ENCODE results near the gene ACSF3. TPM values are rescaled to one million over a fixed set of nuclear protein-coding genes. Genes with fewer than 3 reads are reported as not detected.

Gene ACSF3
- total RNA-seq, 1 experiment from 2014 or later = 74.5 TPM

DNA sequence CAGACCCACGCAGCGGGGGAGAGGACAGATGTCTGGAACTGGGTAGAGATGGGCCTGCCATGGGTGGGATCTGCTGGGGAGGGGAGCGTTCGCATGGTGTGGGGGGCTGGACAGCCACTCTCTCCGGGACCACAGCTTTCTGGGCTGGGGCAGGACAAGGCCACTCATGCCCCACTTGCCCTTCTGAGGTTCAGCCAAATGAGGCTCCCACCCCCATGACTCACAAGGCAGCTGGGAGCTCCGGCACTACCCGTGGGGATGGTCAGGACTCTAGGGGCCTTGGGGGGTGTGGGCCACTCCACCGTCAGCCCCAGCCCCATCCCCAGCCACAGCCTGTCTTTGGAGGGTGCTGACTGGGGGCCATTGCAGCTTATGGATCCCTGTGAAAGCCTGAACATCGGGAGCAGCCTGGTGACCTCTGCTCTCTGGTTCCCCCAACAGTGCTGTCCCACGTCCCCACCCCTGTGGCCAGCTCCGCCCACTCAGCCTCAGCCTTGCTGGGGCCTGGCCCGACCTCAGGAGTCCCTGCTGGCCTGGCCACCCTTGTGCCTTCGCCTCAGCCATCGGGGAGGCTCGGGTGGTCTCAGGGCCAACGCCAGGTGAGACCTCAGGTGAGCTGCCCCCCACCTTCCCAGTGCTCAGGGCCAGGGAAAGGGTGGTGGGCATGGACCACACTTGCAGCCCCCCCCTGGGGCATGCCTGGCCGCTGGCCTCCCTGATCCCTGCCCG, 73.2 kb downstream of the ACSF3 start:
- Histone ChIP-seq H3K4me1 (ENCODE audit: control insufficient read depth in 1 of 2, insufficient read depth in 2 of 2, low read length in 2 of 2) (peaks cover 21 to 35% of the 10 kb centered on the region in 2 experiments), H3K36me3 (ENCODE audit: control insufficient read depth in 1 of 2, insufficient read depth in 2 of 2, low read length in 2 of 2) (no peaks in the 10 kb centered on the region), H3K9ac (ENCODE audit: low read length) (no peak overlapping the region), H3K79me2 (ENCODE audit: insufficient read depth, low read length) (no peaks in the 10 kb centered on the region), H3K4me3 (replicated peaks in 1 of 2; ENCODE audit: low read depth in 1 of 2, low read length in 2 of 2) (no peak overlapping the region), H2AFZ (ENCODE audit: low read depth, low read length, poor library complexity, severe bottlenecking) (no peak overlapping the region), H3K4me2 (ENCODE audit: low read length) (peak overlapping the region; percentile 61), H3K9me2 (ENCODE audit: insufficient read depth) (no peaks in the 10 kb centered on the region), H3K27me3 (ENCODE audit: insufficient read depth, low read length) (no peaks in the 10 kb centered on the region), H3K27ac (ENCODE audit: low read depth, low read length) (peak overlapping the region; percentile 60; the same call in 1 of the 2 replicates), H3K9me3 (ENCODE audit: control insufficient read depth in 1 of 2, insufficient read depth in 1 of 2, low read depth in 1 of 2, low read length in 2 of 2) (no peaks in the 10 kb centered on the region), H4K20me1 (ENCODE audit: insufficient read depth) (no peaks in the 10 kb centered on the region)
- DNase-seq (ENCODE audit: low read depth, low spot score) = no peak
- no peak for TF ChIP-seq RAD21 (IDR thresholded peaks at IDR 0.05; ENCODE audit: low read depth)
- ATAC-seq = no peak
- intact Hi-C loops (cut with micrococcal nuclease) = loop anchor here (1.0 to 5.0 kb wide), 4 partner anchors 115 to 430 kb away; no protein-coding TSS in a partner anchor
- RAD21 ChIA-PET (ENCODE audit: low non-redundant PET in 1 of 2, low total read pairs in 2 of 2, uncharacterized antibody in 2 of 2, unreplicated experiment in 2 of 2) = interaction anchor here (0.8 to 1.5 kb wide), 6 partner anchors 26 to 355 kb away, joined by 3 to 8 read pairs (median 4); partner anchors contain the start of genes APRT (in 1 of the 2), GALNS (in 1 of the 2) and TRAPPC2L (in 1 of the 2)
- no TSS peak for BruUV-seq (replicated peaks)
- CTCF ChIA-PET = interaction anchor here (0.6 to 2.1 kb wide), 16 partner anchors 11 to 597 kb away, joined by 3 to 20 read pairs (median 4); partner anchors contain the start of genes APRT, GALNS and TRAPPC2L
- POLR2A ChIA-PET = interaction anchor here (1.2 kb wide), 1 partner anchor 358 kb away, joined by 3 read pairs; no protein-coding TSS in a partner anchor

DNA sequence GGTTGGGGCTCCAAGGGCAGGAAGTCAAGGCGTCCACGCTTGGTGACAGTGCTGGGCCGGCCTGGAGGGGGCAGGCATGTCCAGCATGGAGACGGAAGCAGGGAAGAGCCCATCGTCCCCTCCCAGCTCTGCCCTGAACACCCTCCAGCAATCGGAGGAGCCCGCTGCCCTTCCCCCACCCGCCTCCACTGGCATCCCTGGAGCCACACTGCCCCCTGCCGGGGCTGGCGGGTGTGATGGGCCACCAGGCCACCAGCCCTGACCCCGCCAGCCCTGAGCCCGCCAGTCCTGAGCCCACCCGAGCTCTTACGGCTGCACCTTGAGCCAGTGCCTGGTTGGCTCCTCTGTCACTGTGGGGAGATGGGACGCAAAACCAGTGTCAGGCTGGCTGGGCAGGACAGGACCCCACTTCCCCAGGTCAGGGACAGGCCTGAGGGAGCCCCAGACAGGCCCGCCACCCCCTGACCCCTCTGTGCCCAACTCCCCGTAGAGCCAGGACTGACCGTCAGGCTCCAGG, 73.8 kb downstream of the ACSF3 start:
- no peak overlapping the region for H2AFZ ChIP-seq (ENCODE audit: low read depth, low read length, poor library complexity, severe bottlenecking)
- TF ChIP-seq CEBPB (IDR thresholded peaks at IDR 0.05; ENCODE audit: low read depth) = no peak
- no peak for TF ChIP-seq POLR2AphosphoS5 (IDR thresholded peaks at IDR 0.05; ENCODE audit: low read depth, low read length)
- peak; percentile 51 for TF ChIP-seq YY1 (IDR thresholded peaks at IDR 0.05; ENCODE audit: extremely low read depth, insufficient replicate concordance, low read depth, low read length)
- no peak for TF ChIP-seq CBX3 (IDR thresholded peaks at IDR 0.05; ENCODE audit: low read depth)
- TF ChIP-seq, protein P1, sequence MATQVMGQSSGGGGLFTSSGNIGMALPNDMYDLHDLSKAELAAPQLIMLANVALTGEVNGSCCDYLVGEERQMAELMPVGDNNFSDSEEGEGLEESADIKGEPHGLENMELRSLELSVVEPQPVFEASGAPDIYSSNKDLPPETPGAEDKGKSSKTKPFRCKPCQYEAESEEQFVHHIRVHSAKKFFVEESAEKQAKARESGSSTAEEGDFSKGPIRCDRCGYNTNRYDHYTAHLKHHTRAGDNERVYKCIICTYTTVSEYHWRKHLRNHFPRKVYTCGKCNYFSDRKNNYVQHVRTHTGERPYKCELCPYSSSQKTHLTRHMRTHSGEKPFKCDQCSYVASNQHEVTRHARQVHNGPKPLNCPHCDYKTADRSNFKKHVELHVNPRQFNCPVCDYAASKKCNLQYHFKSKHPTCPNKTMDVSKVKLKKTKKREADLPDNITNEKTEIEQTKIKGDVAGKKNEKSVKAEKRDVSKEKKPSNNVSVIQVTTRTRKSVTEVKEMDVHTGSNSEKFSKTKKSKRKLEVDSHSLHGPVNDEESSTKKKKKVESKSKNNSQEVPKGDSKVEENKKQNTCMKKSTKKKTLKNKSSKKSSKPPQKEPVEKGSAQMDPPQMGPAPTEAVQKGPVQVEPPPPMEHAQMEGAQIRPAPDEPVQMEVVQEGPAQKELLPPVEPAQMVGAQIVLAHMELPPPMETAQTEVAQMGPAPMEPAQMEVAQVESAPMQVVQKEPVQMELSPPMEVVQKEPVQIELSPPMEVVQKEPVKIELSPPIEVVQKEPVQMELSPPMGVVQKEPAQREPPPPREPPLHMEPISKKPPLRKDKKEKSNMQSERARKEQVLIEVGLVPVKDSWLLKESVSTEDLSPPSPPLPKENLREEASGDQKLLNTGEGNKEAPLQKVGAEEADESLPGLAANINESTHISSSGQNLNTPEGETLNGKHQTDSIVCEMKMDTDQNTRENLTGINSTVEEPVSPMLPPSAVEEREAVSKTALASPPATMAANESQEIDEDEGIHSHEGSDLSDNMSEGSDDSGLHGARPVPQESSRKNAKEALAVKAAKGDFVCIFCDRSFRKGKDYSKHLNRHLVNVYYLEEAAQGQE (IDR thresholded peaks at IDR 0.05; ENCODE audit: low read depth) = no peak
- TF ChIP-seq, protein P2, sequence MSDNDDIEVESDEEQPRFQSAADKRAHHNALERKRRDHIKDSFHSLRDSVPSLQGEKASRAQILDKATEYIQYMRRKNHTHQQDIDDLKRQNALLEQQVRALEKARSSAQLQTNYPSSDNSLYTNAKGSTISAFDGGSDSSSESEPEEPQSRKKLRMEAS (IDR thresholded peaks at IDR 0.05) = no peak
- no peak for TF ChIP-seq RAD21 (IDR thresholded peaks at IDR 0.05; ENCODE audit: low read depth)
- TF ChIP-seq ZNF274 (IDR thresholded peaks at IDR 0.05; ENCODE audit: low read depth, low read length) = no peak
- TF ChIP-seq SIN3A (IDR thresholded peaks at IDR 0.05; ENCODE audit: low read depth) = no peak
- TF ChIP-seq, protein P3, sequence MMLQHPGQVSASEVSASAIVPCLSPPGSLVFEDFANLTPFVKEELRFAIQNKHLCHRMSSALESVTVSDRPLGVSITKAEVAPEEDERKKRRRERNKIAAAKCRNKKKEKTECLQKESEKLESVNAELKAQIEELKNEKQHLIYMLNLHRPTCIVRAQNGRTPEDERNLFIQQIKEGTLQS (IDR thresholded peaks at IDR 0.05) = no peak
- TF ChIP-seq POLR2A (IDR thresholded peaks at IDR 0.05; ENCODE audit: borderline replicate concordance, extremely low read depth, insufficient read depth, insufficient read length) = no peak
- TF ChIP-seq EGR1 (IDR thresholded peaks at IDR 0.05; ENCODE audit: low read depth) = no peak
- peak; percentile 37 for TF ChIP-seq TCF7L2 (IDR thresholded peaks at IDR 0.05; ENCODE audit: borderline replicate concordance, extremely low read depth, insufficient read depth, insufficient read length)
- TF ChIP-seq SP1 (IDR thresholded peaks at IDR 0.05; ENCODE audit: low read depth) = no peak

More for the DNA sequence above, 73.8 kb downstream of the ACSF3 start:
- Histone ChIP-seq H3K9me3 (ENCODE audit: control insufficient read depth in 1 of 2, insufficient read depth in 1 of 2, low read depth in 1 of 2, low read length in 2 of 2) (no peaks in the 10 kb centered on the region), H3K27me3 (ENCODE audit: insufficient read depth, low read length) (no peaks in the 10 kb centered on the region), H3K4me2 (ENCODE audit: low read length) (peak overlapping the region; percentile 61), H3K9ac (ENCODE audit: low read length) (no peak overlapping the region), H3K4me1 (ENCODE audit: control insufficient read depth in 1 of 2, insufficient read depth in 2 of 2, low read length in 2 of 2) (peaks cover 24 to 40% of the 10 kb centered on the region in 2 experiments), H3K27ac (ENCODE audit: low read depth, low read length) (peak overlapping the region; percentile 60; the same call in 1 of the 2 replicates), H3K36me3 (ENCODE audit: control insufficient read depth in 1 of 2, insufficient read depth in 2 of 2, low read length in 2 of 2) (no peaks in the 10 kb centered on the region), H3K79me2 (ENCODE audit: insufficient read depth, low read length) (no peaks in the 10 kb centered on the region), H4K20me1 (ENCODE audit: insufficient read depth) (no peaks in the 10 kb centered on the region), H3K4me3 (replicated peaks in 1 of 2; ENCODE audit: low read depth in 1 of 2, low read length in 2 of 2) (no peak overlapping the region), H3K9me2 (ENCODE audit: insufficient read depth) (no peaks in the 10 kb centered on the region)
- DNase-seq (ENCODE audit: low read depth, low spot score) (peak; percentile 73), ATAC-seq (peak; percentile 56)
- CTCF ChIA-PET = interaction anchor here (0.6 to 2.1 kb wide), 16 partner anchors 12 to 598 kb away, joined by 3 to 20 read pairs (median 4); partner anchors contain the start of genes APRT, GALNS and TRAPPC2L
- RAD21 ChIA-PET (ENCODE audit: low non-redundant PET in 1 of 2, low total read pairs in 2 of 2, uncharacterized antibody in 2 of 2, unreplicated experiment in 2 of 2) = interaction anchor here (0.6 to 1.5 kb wide), 7 partner anchors 25 to 355 kb away, joined by 3 to 8 read pairs (median 4); partner anchors contain the start of genes APRT (in 1 of the 2), GALNS (in 1 of the 2) and TRAPPC2L (in 1 of the 2)
- BruUV-seq (replicated peaks) = no TSS peak
- POLR2A ChIA-PET = interaction anchor here (1.2 kb wide), 1 partner anchor 358 kb away, joined by 3 read pairs; no protein-coding TSS in a partner anchor
- intact Hi-C loops (cut with micrococcal nuclease) = loop anchor here (1.0 to 5.0 kb wide), 4 partner anchors 115 to 430 kb away; no protein-coding TSS in a partner anchor
